ENCODE measurements around the gene NUDT3. TPM values are rescaled to one million over a fixed set of nuclear protein-coding genes. Genes with fewer than 3 reads are reported as not detected.
A peak's percentile ranks its signal among the peaks of the same experiment; 100 is the strongest.

Gene NUDT3
- total and polyA plus RNA-seq, 9 of the 15 experiments (the other 6 are each of a cell fraction or from before 2014, with no cell fraction given) = 5.4 to 81.2 (median 56.4) TPM

DNA sequence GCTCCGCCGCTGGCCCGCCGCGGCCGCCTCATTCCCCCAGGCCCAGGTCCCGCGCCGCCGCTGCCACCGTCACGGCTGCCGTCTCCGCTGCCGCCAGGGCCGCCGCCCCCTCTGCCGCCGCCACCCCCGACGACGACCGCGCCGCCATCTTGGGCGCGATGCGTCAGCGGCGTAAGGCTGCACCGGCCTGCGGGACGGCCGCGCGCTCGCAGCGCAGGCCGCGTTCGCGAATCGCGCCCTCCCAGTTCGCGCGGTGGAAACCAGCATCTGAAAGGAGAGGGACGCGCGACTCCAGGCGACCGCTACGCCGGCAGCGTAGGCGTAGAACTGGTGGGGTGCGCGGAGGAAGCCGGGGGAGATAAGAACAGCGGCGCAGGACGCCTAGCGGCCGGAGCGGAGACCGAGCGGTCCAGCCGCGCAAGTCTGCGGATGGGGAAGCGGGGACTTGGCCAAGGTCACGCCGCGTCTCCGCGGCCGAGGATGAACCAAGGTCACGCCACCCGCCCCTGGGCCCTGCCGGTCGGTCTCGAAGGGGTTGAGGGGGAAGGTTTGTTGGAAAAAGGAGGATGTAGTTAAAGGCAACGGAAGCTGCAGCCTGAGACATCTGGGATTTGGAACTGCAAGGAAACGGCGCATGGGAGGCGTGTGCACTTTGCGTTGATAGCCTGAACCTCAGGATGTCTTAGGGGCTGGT, at the start of gene NUDT3 (continued):
- TF ChIP-seq, protein P1, sequence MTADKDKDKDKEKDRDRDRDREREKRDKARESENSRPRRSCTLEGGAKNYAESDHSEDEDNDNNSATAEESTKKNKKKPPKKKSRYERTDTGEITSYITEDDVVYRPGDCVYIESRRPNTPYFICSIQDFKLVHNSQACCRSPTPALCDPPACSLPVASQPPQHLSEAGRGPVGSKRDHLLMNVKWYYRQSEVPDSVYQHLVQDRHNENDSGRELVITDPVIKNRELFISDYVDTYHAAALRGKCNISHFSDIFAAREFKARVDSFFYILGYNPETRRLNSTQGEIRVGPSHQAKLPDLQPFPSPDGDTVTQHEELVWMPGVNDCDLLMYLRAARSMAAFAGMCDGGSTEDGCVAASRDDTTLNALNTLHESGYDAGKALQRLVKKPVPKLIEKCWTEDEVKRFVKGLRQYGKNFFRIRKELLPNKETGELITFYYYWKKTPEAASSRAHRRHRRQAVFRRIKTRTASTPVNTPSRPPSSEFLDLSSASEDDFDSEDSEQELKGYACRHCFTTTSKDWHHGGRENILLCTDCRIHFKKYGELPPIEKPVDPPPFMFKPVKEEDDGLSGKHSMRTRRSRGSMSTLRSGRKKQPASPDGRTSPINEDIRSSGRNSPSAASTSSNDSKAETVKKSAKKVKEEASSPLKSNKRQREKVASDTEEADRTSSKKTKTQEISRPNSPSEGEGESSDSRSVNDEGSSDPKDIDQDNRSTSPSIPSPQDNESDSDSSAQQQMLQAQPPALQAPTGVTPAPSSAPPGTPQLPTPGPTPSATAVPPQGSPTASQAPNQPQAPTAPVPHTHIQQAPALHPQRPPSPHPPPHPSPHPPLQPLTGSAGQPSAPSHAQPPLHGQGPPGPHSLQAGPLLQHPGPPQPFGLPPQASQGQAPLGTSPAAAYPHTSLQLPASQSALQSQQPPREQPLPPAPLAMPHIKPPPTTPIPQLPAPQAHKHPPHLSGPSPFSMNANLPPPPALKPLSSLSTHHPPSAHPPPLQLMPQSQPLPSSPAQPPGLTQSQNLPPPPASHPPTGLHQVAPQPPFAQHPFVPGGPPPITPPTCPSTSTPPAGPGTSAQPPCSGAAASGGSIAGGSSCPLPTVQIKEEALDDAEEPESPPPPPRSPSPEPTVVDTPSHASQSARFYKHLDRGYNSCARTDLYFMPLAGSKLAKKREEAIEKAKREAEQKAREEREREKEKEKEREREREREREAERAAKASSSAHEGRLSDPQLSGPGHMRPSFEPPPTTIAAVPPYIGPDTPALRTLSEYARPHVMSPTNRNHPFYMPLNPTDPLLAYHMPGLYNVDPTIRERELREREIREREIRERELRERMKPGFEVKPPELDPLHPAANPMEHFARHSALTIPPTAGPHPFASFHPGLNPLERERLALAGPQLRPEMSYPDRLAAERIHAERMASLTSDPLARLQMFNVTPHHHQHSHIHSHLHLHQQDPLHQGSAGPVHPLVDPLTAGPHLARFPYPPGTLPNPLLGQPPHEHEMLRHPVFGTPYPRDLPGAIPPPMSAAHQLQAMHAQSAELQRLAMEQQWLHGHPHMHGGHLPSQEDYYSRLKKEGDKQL (CRISPR knock-in tag; IDR thresholded peaks at IDR 0.05; ENCODE audit: borderline replicate concordance) = no peak
- TF ChIP-seq NFRKB (IDR thresholded peaks at IDR 0.05; ENCODE audit: low read depth) (no peak), SREBF2 (CRISPR knock-in tag; IDR thresholded peaks at IDR 0.05) (no peak), SUPT5H (IDR thresholded peaks at IDR 0.05) (peak; percentile 52), L3MBTL2 (IDR thresholded peaks at IDR 0.05) (peak; percentile 80), ZC3H8 (IDR thresholded peaks at IDR 0.05) (no peak), MECOM (CRISPR knock-in tag; IDR thresholded peaks at IDR 0.05) (peak; percentile 73), HOXB6 (CRISPR knock-in tag; IDR thresholded peaks at IDR 0.05; ENCODE audit: borderline replicate concordance) (no peak), NUFIP1 (IDR thresholded peaks at IDR 0.05; ENCODE audit: partially characterized antibody) (no peak), ZNF184 (CRISPR knock-in tag; IDR thresholded peaks at IDR 0.05) (no peak), PTTG1 (tag; IDR thresholded peaks at IDR 0.05; ENCODE audit: low read depth) (no peak), CEBPG (CRISPR knock-in tag; IDR thresholded peaks at IDR 0.05) (no peak), CEBPG (tag; conservative IDR thresholded peaks at IDR 0.05 in 1 of 2, IDR thresholded peaks at IDR 0.05 in 1 of 2) (no peak), MXI1 (IDR thresholded peaks at IDR 0.05; ENCODE audit: low read depth, low read length) (no peak), GTF2A2 (tag; IDR thresholded peaks at IDR 0.05) (no peak), SMAD2 (IDR thresholded peaks at IDR 0.05; ENCODE audit: low read depth, low read length) (no peak), SMARCB1 (IDR thresholded peaks at IDR 0.05; ENCODE audit: insufficient read length, low read depth) (no peak), ZNF583 (CRISPR knock-in tag; IDR thresholded peaks at IDR 0.05) (no peak; the same call in 1 of the 2 replicates), JUND (IDR thresholded peaks at IDR 0.05; ENCODE audit: borderline replicate concordance, low read depth, low read length) (peak; percentile 58; the same call in 1 of the 2 replicates), JUND (tag; IDR thresholded peaks at IDR 0.05; ENCODE audit: borderline replicate concordance, low read depth, low read length) (peak; percentile 11; the same call in 1 of the 3 replicates), TFE3 (CRISPR knock-in tag; IDR thresholded peaks at IDR 0.05) (no peak), RBM39 (optimal IDR thresholded peaks at IDR 0.05; ENCODE audit: low read depth, low read length) (no peak), HCFC1 (IDR thresholded peaks at IDR 0.05; ENCODE audit: low read depth, low read length) (peak; percentile 61), ZNF134 (CRISPR knock-in tag; conservative IDR thresholded peaks at IDR 0.05) (no peak), HNRNPUL1 (IDR thresholded peaks at IDR 0.05; ENCODE audit: low read length) (no peak), PHF20 (IDR thresholded peaks at IDR 0.05; ENCODE audit: partially characterized antibody) (peak; percentile 62)
